DOHH2 (cell line): ENCODE measurements around the gene COG1.

Source experiments
- EZH2phosphoT487 ChIP-seq: fragments of 200-600 bp; sonication (generic); IDR thresholded peaks from 2 replicates; pipeline ENCODE4 v1.6.1; 2017; ENCODE audit warnings: borderline replicate concordance, mild to moderate bottlenecking, antibody characterized with exemption, low read length, moderate library complexity, mixed read lengths
- TF ChIP-seq, protein P1 (sequence below): fragments of 200-600 bp; sonication (generic); IDR thresholded peaks from one replicate; pipeline ENCODE4 v1.5.1; 2014; ENCODE audit warnings: antibody characterized with exemption, mild to moderate bottlenecking, low read depth, low read length; ENCODE audit not compliant: poor library complexity, severe bottlenecking

DNA sequence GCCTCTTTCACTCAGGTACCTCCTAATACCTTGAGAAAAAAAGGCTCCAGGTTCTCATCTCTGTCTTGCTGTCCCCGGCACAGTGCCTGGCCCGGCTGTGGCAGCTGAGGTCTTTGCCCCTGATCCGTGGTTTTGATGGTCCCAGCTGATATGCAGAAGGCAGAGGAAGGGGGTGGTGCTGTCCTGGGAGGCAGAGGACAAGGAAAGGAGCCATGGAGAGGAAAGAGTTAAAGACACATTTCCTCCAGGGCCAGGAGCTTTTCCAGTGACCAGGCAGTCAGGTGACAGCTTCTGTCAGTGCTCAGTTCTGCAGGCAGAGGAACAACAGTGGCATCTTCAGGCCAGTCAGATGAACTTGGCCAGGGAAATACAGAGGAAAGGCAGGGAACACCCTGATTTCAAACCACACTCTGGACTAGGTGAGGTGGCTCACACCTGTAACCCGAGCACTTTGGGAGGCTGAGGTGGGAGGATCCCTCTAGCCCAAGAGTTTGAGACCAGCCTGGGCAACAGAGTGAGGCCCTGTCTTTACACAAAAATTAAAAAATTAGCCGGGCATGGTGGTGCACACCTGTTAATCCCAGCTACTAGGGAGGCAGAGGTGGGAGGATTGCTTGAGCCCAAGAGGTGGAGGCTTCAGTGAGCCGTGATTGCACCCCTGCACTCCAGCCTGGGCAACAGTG is 3.3 kb upstream of the COG1 start:
- TF ChIP-seq, protein P1, sequence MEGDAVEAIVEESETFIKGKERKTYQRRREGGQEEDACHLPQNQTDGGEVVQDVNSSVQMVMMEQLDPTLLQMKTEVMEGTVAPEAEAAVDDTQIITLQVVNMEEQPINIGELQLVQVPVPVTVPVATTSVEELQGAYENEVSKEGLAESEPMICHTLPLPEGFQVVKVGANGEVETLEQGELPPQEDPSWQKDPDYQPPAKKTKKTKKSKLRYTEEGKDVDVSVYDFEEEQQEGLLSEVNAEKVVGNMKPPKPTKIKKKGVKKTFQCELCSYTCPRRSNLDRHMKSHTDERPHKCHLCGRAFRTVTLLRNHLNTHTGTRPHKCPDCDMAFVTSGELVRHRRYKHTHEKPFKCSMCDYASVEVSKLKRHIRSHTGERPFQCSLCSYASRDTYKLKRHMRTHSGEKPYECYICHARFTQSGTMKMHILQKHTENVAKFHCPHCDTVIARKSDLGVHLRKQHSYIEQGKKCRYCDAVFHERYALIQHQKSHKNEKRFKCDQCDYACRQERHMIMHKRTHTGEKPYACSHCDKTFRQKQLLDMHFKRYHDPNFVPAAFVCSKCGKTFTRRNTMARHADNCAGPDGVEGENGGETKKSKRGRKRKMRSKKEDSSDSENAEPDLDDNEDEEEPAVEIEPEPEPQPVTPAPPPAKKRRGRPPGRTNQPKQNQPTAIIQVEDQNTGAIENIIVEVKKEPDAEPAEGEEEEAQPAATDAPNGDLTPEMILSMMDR = no peak
- TF ChIP-seq EZH2phosphoT487 = no peak
